ENCODE results near the gene COMMD9. TPM values are rescaled to one million over a fixed set of nuclear protein-coding genes. Genes with fewer than 3 reads are reported as not detected.

The COMMD9 gene
- total RNA-seq, 2 experiments from 2014 or later, result 34.8 to 36.8 TPM

DNA sequence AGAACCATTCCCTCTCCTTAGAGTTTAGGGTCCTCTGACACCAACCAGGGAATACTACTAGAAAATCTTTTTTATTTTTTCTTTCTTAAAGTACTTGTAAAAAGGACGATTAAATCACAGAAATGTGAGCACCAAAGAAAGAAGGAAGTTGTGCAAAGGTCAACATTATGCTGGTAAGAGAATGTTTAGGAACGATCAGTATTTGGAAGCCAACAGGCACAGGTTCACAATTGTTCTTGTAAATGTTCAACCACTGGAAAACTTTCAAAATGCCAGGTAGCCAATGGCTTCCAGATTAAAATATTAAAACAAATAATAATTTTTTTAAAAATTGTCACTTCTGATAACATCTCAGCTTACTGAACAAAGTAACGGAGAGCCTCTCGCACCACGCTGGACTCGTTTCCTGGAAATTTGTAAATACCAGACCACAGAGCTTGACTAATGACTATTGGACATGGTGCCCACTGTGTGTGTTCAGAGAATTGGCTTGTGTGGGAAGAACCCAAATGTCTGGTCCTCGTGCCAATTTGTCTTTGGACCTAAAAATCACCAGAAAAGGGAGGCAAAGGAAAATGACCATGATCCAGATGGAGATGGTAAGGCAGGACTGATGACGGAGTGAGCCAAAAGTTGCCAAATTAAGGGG, 20.8 kb downstream of the COMMD9 start:
- TF ChIP-seq, protein P1, sequence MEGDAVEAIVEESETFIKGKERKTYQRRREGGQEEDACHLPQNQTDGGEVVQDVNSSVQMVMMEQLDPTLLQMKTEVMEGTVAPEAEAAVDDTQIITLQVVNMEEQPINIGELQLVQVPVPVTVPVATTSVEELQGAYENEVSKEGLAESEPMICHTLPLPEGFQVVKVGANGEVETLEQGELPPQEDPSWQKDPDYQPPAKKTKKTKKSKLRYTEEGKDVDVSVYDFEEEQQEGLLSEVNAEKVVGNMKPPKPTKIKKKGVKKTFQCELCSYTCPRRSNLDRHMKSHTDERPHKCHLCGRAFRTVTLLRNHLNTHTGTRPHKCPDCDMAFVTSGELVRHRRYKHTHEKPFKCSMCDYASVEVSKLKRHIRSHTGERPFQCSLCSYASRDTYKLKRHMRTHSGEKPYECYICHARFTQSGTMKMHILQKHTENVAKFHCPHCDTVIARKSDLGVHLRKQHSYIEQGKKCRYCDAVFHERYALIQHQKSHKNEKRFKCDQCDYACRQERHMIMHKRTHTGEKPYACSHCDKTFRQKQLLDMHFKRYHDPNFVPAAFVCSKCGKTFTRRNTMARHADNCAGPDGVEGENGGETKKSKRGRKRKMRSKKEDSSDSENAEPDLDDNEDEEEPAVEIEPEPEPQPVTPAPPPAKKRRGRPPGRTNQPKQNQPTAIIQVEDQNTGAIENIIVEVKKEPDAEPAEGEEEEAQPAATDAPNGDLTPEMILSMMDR (IDR thresholded peaks at IDR 0.05), result no peak
- CTCF ChIA-PET, result interaction anchor here (0.6 to 3.2 kb wide), 11 partner anchors 7 to 783 kb away, joined by 3 to 34 read pairs (median 6); no protein-coding TSS in a partner anchor
- H3K4me3 Mint-ChIP-seq, result no peak overlapping the region
- H3K4me1 Mint-ChIP-seq (ENCODE audit: low read depth), result no peaks in the 10 kb centered on the region
- H3K27me3 Mint-ChIP-seq, result peaks cover 2% of the 10 kb centered on the region
- H3K36me3 Mint-ChIP-seq (ENCODE audit: low read depth), result peaks cover 16% of the 10 kb centered on the region
- no peak for ATAC-seq
- intact Hi-C loops (cut with micrococcal nuclease), result loop anchor here (5.0 kb wide), 2 partner anchors 446 to 651 kb away; partner anchors contain the start of gene FJX1
- no peak overlapping the region for H3K27ac Mint-ChIP-seq
- H3K9me3 Mint-ChIP-seq, result peaks cover 4% of the 10 kb centered on the region
- POLR2A ChIA-PET, result no interaction called here
- DNase-seq, result no peak

DNA sequence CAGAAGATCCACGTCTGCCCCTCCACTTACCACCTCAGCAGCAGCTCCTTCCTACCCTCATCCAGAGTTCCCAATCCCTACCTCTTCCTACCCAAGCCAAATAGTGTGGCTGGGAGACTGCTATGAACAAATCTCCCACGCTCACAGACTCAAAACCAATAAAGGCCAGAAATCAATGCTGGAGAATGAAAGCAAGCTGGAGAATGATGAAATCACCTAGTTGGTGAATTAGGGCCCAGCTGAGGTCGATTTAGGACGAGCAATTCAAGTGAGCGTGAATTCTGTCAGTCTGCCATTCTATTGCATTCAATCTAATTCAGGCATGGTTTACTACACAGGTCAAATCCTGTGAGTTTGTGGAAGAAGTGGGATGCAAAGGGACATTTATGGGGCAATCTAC, 22.5 kb downstream of the COMMD9 start:
- POLR2A ChIA-PET, result no interaction called here
- no peak overlapping the region for H3K27ac Mint-ChIP-seq
- CTCF ChIA-PET, result interaction anchor here (0.6 to 3.2 kb wide), 20 partner anchors 9 to 661 kb away, joined by 3 to 34 read pairs (median 7); partner anchors contain the start of gene FJX1
- no peaks in the 10 kb centered on the region for H3K4me1 Mint-ChIP-seq (ENCODE audit: low read depth)
- peaks cover 2% of the 10 kb centered on the region for H3K36me3 Mint-ChIP-seq (ENCODE audit: low read depth)
- no peak for ATAC-seq
- TF ChIP-seq, protein P1 (IDR thresholded peaks at IDR 0.05), result no peak
- no peak for DNase-seq
- intact Hi-C loops (cut with micrococcal nuclease), result loop anchor here (5.0 kb wide), 2 partner anchors 444 to 649 kb away; partner anchors contain the start of gene FJX1
- no peaks in the 10 kb centered on the region for H3K9me3 Mint-ChIP-seq
- H3K4me3 Mint-ChIP-seq, result no peak overlapping the region
- H3K27me3 Mint-ChIP-seq, result peaks cover 2% of the 10 kb centered on the region

DNA sequence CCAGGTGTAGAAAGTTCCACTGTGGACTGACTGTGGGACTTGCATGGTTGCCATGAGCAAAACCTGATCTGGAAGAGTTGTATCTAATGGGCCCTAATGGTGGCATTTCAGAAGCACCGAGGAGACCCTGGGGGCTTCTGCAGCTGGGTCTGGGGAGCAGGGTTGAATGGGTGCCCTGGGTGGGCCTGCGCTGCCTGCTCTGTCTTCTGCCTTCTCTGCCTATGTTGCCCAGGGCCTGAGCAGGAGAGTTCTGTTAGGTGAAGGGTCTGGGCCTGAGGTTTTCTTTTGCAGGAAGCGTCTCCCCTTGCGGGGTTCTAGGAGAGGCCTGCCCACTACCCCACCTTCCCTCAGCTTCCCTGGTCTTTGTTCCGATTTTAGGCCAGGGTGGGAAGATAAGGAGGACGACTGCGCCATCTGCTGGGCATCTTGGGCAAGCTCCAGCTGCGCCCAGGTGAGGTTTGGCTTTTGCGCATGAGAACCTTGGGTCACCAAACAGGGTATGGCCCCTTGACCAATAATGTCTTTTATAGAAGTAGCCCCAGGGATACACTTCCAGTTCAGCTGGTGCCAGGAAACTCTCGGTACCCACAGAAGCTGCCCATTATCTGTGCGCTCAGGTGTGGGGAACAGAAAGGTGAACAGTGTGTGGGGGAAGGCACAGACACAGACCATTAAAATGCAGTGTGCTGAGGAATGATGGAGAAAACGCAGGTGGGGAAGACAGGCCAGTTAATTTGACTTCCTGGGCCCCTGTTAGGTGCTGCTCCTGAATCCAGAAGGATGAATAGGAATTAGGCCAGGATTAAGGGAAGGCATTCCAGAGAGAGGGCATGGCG, 23.2 kb downstream of the COMMD9 start:
- ChIA-PET POLR2A (no interaction called here), CTCF (interaction anchor here (0.7 to 3.2 kb wide), 30 partner anchors 8 to 660 kb away, joined by 3 to 34 read pairs (median 4); no protein-coding TSS in a partner anchor)
- Mint-ChIP-seq H3K27me3 (peaks cover 2% of the 10 kb centered on the region), H3K27ac (no peak overlapping the region), H3K4me3 (no peak overlapping the region), H3K36me3 (ENCODE audit: low read depth) (no peaks in the 10 kb centered on the region), H3K4me1 (ENCODE audit: low read depth) (no peaks in the 10 kb centered on the region), H3K9me3 (no peaks in the 10 kb centered on the region)
- intact Hi-C loops (cut with micrococcal nuclease), result loop anchor here (5.0 kb wide), 2 partner anchors 444 to 649 kb away; partner anchors contain the start of gene FJX1
- DNase-seq, result peak; percentile 66
- ATAC-seq, result peak; percentile 77
- TF ChIP-seq, protein P1 (IDR thresholded peaks at IDR 0.05), result peak; percentile 91

DNA sequence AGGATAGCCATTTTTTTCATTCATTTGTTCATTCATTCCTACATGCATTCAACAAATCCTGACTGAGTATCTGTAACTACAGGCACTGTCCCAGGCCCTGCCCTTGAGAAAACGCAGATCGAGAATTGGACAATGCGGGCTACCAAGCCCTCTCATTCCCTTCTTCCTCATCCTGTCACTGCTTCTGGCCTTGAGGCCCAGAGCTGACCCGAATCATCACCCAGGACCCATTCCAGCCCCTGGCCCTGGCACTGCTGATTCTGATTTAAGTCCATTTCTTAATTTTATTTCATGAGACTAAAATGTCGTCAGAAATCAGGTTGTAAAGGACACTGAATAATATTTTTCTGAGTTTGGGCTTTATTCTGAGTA, 24.3 kb downstream of the COMMD9 start:
- intact Hi-C loops (cut with micrococcal nuclease), result loop anchor here (5.0 kb wide), 3 partner anchors 223 to 648 kb away; partner anchors contain the start of gene FJX1
- H3K27ac Mint-ChIP-seq, result no peak overlapping the region
- ATAC-seq, result no peak
- ChIA-PET POLR2A (no interaction called here), CTCF (interaction anchor here (0.9 to 3.2 kb wide), 14 partner anchors 7 to 646 kb away, joined by 3 to 34 read pairs (median 4); no protein-coding TSS in a partner anchor)
- no peak overlapping the region for H3K4me3 Mint-ChIP-seq
- H3K27me3 Mint-ChIP-seq, result peaks cover 6% of the 10 kb centered on the region
- no peak for DNase-seq
- no peaks in the 10 kb centered on the region for H3K4me1 Mint-ChIP-seq (ENCODE audit: low read depth)
- H3K36me3 Mint-ChIP-seq (ENCODE audit: low read depth), result no peaks in the 10 kb centered on the region
- no peaks in the 10 kb centered on the region for H3K9me3 Mint-ChIP-seq
- TF ChIP-seq, protein P1 (IDR thresholded peaks at IDR 0.05), result no peak
